A673 (cell line): ENCODE results near the gene GRID2. TPM values are rescaled to one million over a fixed set of nuclear protein-coding genes. Genes with fewer than 3 reads are reported as not detected.

Experiments used
- BruUV-seq: library from RNA; stranded (reverse); fragments of 400-500 nt; replicated peaks from 2 replicates; lab custom pipeline; 2021; lab: Mats Ljungman, UMichigan
- CTCF ChIA-PET: fragments of 300-600 bp; sonication (Branson Sonifier 250); formaldehyde crosslinking; loops from one replicate; lab custom pipeline; 2022; ENCODE audit warnings: antibody characterized with exemption; lab: Charles Lee
- POLR2A ChIA-PET: fragments of 300-600 bp; sonication (Branson Sonifier 250); formaldehyde crosslinking; loops from one replicate; lab custom pipeline; 2022; ENCODE audit warnings: antibody characterized with exemption; ENCODE audit not compliant: low non-redundant PET; lab: Charles Lee
- DNase-seq: peaks from one replicate; pipeline ENCODE4 v3.0.0-alpha.2; 2015; ENCODE audit warnings: low spot score
- H3K27ac ChIP-seq: fragments of 200-600 bp; sonication (generic); 2 replicates; pipeline ENCODE4 v1.5.1; 2016; ENCODE audit warnings: mixed run types, low read depth, mild to moderate bottlenecking, mixed read lengths, antibody characterized with exemption, low read length; ENCODE audit not compliant: poor library complexity, severe bottlenecking
- H3K27me3 ChIP-seq: fragments of 200-600 bp; sonication (generic); replicated peaks from 2 replicates; pipeline ENCODE4 v1.6.1; 2017; ENCODE audit warnings: mixed run types, low read depth, mild to moderate bottlenecking, mixed read lengths, antibody characterized with exemption, low read length; ENCODE audit not compliant: insufficient read depth, poor library complexity
- H3K36me3 ChIP-seq: fragments of 200-600 bp; sonication (generic); 2 replicates; pipeline ENCODE4 v1.6.1; 2016; ENCODE audit warnings: mixed run types, mild to moderate bottlenecking, mixed read lengths, antibody characterized with exemption, low read length; ENCODE audit not compliant: insufficient read depth, poor library complexity, severe bottlenecking
- H3K4me1 ChIP-seq: fragments of 200-600 bp; sonication (generic); 2 replicates; pipeline ENCODE4 v1.6.1; 2017; ENCODE audit warnings: mixed run types, mild to moderate bottlenecking, mixed read lengths, antibody characterized with exemption, low read length; ENCODE audit not compliant: insufficient read depth, poor library complexity, severe bottlenecking
- H3K4me3 ChIP-seq: fragments of 200-600 bp; sonication (generic); 2 replicates; pipeline ENCODE4 v1.5.1; 2016; ENCODE audit warnings: low read depth, mixed run types, mild to moderate bottlenecking, mixed read lengths, low read length; ENCODE audit not compliant: poor library complexity, severe bottlenecking
- H3K9me3 ChIP-seq: fragments of 200-600 bp; sonication (generic); 2 replicates; pipeline ENCODE4 v1.6.1; 2016; ENCODE audit warnings: mixed run types, low read depth, mild to moderate bottlenecking, mixed read lengths, antibody characterized with exemption, low read length; ENCODE audit not compliant: poor library complexity, severe bottlenecking
- EZH2 ChIP-seq: fragments of 200-600 bp; sonication (generic); IDR thresholded peaks from 2 replicates; pipeline ENCODE4 v1.6.1; 2017; ENCODE audit warnings: borderline replicate concordance, low read depth, mild to moderate bottlenecking, mixed read lengths, antibody characterized with exemption, low read length; ENCODE audit not compliant: poor library complexity, severe bottlenecking
- intact Hi-C: fragments of 100-400 bp; cut with micrococcal nuclease; formaldehyde crosslinking; loops from one replicate; pipeline ENCODE4 v1.10.0; 2022; ENCODE audit not compliant: unreplicated experiment
- total RNA-seq: library from RNA; stranded (reverse); gene quantifications from 2 replicates; pipeline ENCODE4 v1.2.3, GENCODE V29; 2021
- TF ChIP-seq, protein P1 (sequence below): fragments of 300-800, 200-600 bp; sonication (generic); conservative IDR thresholded peaks from 2 replicates; pipeline ENCODE4 v1.5.1; 2017; ENCODE audit warnings: low read depth, mild to moderate bottlenecking, antibody characterized with exemption, low read length, moderate library complexity, mixed read lengths

The GRID2 gene
- total RNA-seq, 1 experiment from 2014 or later, result not detected

- Histone ChIP-seq H3K27me3 (no peaks in the 10 kb centered on the region), H3K4me1 (no peaks in the 10 kb centered on the region), H3K9me3 (no peaks in the 10 kb centered on the region), H3K36me3 (no peaks in the 10 kb centered on the region), H3K4me3 (no peak overlapping the region), H3K27ac (no peak overlapping the region)
- no peak for DNase-seq
- POLR2A ChIA-PET, result no interaction called here
- BruUV-seq, result no TSS peak
- intact Hi-C loops, result no loop called here
- CTCF ChIA-PET, result no interaction called here
- TF ChIP-seq, protein P1, sequence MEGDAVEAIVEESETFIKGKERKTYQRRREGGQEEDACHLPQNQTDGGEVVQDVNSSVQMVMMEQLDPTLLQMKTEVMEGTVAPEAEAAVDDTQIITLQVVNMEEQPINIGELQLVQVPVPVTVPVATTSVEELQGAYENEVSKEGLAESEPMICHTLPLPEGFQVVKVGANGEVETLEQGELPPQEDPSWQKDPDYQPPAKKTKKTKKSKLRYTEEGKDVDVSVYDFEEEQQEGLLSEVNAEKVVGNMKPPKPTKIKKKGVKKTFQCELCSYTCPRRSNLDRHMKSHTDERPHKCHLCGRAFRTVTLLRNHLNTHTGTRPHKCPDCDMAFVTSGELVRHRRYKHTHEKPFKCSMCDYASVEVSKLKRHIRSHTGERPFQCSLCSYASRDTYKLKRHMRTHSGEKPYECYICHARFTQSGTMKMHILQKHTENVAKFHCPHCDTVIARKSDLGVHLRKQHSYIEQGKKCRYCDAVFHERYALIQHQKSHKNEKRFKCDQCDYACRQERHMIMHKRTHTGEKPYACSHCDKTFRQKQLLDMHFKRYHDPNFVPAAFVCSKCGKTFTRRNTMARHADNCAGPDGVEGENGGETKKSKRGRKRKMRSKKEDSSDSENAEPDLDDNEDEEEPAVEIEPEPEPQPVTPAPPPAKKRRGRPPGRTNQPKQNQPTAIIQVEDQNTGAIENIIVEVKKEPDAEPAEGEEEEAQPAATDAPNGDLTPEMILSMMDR, result no peak
- no peak for TF ChIP-seq EZH2
These were observed 1132.3 kb downstream of the GRID2 start for GRCh38 chr4:93436000-93436626.

GRCh38 chr4:93437991-93438390, 1134.2 kb downstream of the GRID2 start:
- ChIA-PET POLR2A (no interaction called here), CTCF (no interaction called here)
- BruUV-seq, result no TSS peak
- H3K27me3 ChIP-seq, result no peaks in the 10 kb centered on the region
- no peak overlapping the region for H3K4me3 ChIP-seq
- intact Hi-C loops, result no loop called here
- no peak overlapping the region for H3K27ac ChIP-seq
- H3K4me1 ChIP-seq, result no peaks in the 10 kb centered on the region
- no peaks in the 10 kb centered on the region for H3K9me3 ChIP-seq
- DNase-seq, result no peak
- TF ChIP-seq EZH2, result no peak
- TF ChIP-seq, protein P1, result no peak
- no peaks in the 10 kb centered on the region for H3K36me3 ChIP-seq

GRCh38 chr4:93444860-93445259, 1141.1 kb downstream of the GRID2 start:
- no peaks in the 10 kb centered on the region for H3K36me3 ChIP-seq
- ChIA-PET POLR2A (no interaction called here), CTCF (no interaction called here)
- H3K4me1 ChIP-seq, result no peaks in the 10 kb centered on the region
- H3K9me3 ChIP-seq, result no peaks in the 10 kb centered on the region
- no peak overlapping the region for H3K4me3 ChIP-seq
- DNase-seq, result no peak
- TF ChIP-seq EZH2, result no peak
- TF ChIP-seq, protein P1, result no peak
- intact Hi-C loops, result no loop called here
- no peak overlapping the region for H3K27ac ChIP-seq
- H3K27me3 ChIP-seq, result no peaks in the 10 kb centered on the region
- BruUV-seq, result no TSS peak
